OCI-LY7 (cell line): ENCODE measurements around the gene TLE4. TPM values are rescaled to one million over a fixed set of nuclear protein-coding genes. Genes with fewer than 3 reads are reported as not detected.

ENCODE experiments used
- BruUV-seq: library from RNA; stranded (reverse); fragments of 400-500 nt; replicated peaks from 2 replicates; lab custom pipeline; 2021; lab: Mats Ljungman, UMichigan
- CTCF ChIA-PET: fragments of 300-600 bp; sonication (Branson Sonifier 250); formaldehyde crosslinking; loops from one replicate; lab custom pipeline; 2022; ENCODE audit warnings: antibody characterized with exemption; ENCODE audit not compliant: unreplicated experiment; lab: Charles Lee
- POLR2A ChIA-PET: fragments of 300-600 bp; sonication (Branson Sonifier 250); formaldehyde crosslinking; loops from one replicate; lab custom pipeline; 2022; ENCODE audit warnings: antibody characterized with exemption; lab: Charles Lee
- DNase-seq: peaks from one replicate; pipeline ENCODE4 v3.0.0-alpha.2; 2015; ENCODE audit warnings: low spot score
- H2AFZ ChIP-seq: fragments of 200-600 bp; sonication (generic), shearing (Covaris generic); 2 replicates; pipeline ENCODE4 v1.6.1; 2014; ENCODE audit warnings: mild to moderate bottlenecking, antibody characterized with exemption, low read length, moderate library complexity
- H3K27ac ChIP-seq: fragments of 200-600 bp; sonication (generic); 2 replicates; pipeline ENCODE4 v1.5.1; 2014; ENCODE audit warnings: mixed run types, low read depth, mild to moderate bottlenecking, moderate library complexity, low read length, inconsistent platforms; ENCODE audit not compliant: poor library complexity, severe bottlenecking
- H3K36me3 ChIP-seq: fragments of 200-600 bp; sonication (generic); 2 replicates; pipeline ENCODE4 v1.6.1; 2014; ENCODE audit warnings: mild to moderate bottlenecking, antibody characterized with exemption, low read length, moderate library complexity, mixed read lengths; ENCODE audit not compliant: insufficient read depth
- H3K4me1 ChIP-seq: fragments of 200-600 bp; sonication (generic); 2 replicates; pipeline ENCODE4 v1.5.1; 2014; ENCODE audit warnings: mild to moderate bottlenecking, low read length; ENCODE audit not compliant: insufficient read depth, poor library complexity, severe bottlenecking
- H3K4me2 ChIP-seq: fragments of 200-600 bp; sonication (generic); 2 replicates; pipeline ENCODE4 v1.6.1; 2014; ENCODE audit warnings: mild to moderate bottlenecking, low read length
- H3K4me3 ChIP-seq: fragments of 200-600 bp; sonication (generic); 2 replicates; pipeline ENCODE4 v1.5.1; 2014; ENCODE audit warnings: mild to moderate bottlenecking, low read depth, low read length; ENCODE audit not compliant: poor library complexity, severe bottlenecking
- H3K79me2 ChIP-seq: fragments of 200-600 bp; sonication (generic); 2 replicates; pipeline ENCODE4 v1.6.1; 2016; ENCODE audit warnings: low read depth, mild to moderate bottlenecking, low read length, moderate library complexity, mixed read lengths; ENCODE audit not compliant: insufficient read depth
- H3K9me2 ChIP-seq: fragments of 200-600 bp; sonication (generic); 2 replicates; pipeline ENCODE4 v1.6.1; 2016; ENCODE audit warnings: mild to moderate bottlenecking, low read length, mixed read lengths; ENCODE audit not compliant: insufficient read depth
- H3K9me3 ChIP-seq: fragments of 200-600 bp; sonication (generic); 2 replicates; pipeline ENCODE4 v1.6.1; 2014; ENCODE audit warnings: mild to moderate bottlenecking, mixed run types, low read length, mixed read lengths
- H4K20me1 ChIP-seq: fragments of 200-600 bp; sonication (generic); 2 replicates; pipeline ENCODE4 v1.6.1; 2014; ENCODE audit warnings: mild to moderate bottlenecking, antibody characterized with exemption, low read length, moderate library complexity, mixed read lengths; ENCODE audit not compliant: insufficient read depth
- CTCF ChIP-seq: fragments of 200-600 bp; sonication (generic); conservative IDR thresholded peaks from 2 replicates; pipeline ENCODE4 v1.5.1; 2014; ENCODE audit warnings: mild to moderate bottlenecking, antibody characterized with exemption, low read length, moderate library complexity, mixed read lengths
- EZH2phosphoT487 ChIP-seq: fragments of 200-600 bp; sonication (generic); IDR thresholded peaks from 2 replicates; pipeline ENCODE4 v1.6.1; 2018; ENCODE audit warnings: low read depth, borderline replicate concordance, mild to moderate bottlenecking, mixed run types, antibody characterized with exemption, low read length, moderate library complexity, mixed read lengths
- intact Hi-C: fragments of 100-400 bp; cut with micrococcal nuclease; formaldehyde crosslinking; loops from one replicate; pipeline ENCODE4 v1.10.0; 2022; ENCODE audit not compliant: unreplicated experiment
- total RNA-seq, 2 experiments: library from RNA; depleted of rRNA in 1 of 2; stranded (reverse); fragments of >200 nt in 1 of 2; shearing (Covaris generic) in 1 of 2; gene quantifications; 2 replicates each; pipeline ENCODE4 v1.2.3, GENCODE V29; 2014 to 2022

The TLE4 gene
- total RNA-seq, 2 experiments from 2014 or later = 36.7 to 41.7 TPM

DNA sequence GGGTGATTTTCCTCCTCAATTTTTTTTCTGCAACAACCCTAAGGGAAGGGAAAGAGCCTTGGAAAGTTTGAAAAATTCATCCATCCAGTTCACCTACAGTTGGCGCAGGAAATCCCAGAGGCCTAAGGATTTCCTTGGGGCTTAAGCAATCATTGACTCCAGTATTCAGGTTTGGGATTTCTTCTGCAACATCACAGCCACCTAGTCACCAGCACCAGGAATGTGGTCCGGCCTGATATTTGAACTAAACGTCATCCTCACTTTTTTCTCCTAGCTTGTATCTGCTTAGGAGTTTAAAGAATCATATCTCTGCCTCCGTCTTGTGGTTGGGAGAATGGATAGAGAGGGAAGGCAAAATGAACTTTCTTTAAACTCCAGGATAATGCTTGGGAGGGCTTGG lies 20.2 kb upstream of the TLE4 start:
- Histone ChIP-seq H3K4me3 (no peak overlapping the region), H3K27ac (no peak overlapping the region), H4K20me1 (no peaks in the 10 kb centered on the region), H3K36me3 (no peaks in the 10 kb centered on the region), H3K9me2 (no peaks in the 10 kb centered on the region), H3K4me1 (no peaks in the 10 kb centered on the region), H2AFZ (no peak overlapping the region), H3K4me2 (no peak overlapping the region), H3K9me3 (no peaks in the 10 kb centered on the region), H3K79me2 (no peaks in the 10 kb centered on the region)
- CTCF ChIA-PET = no interaction called here
- no peak for DNase-seq
- no TSS peak for BruUV-seq
- no peak for TF ChIP-seq CTCF
- TF ChIP-seq EZH2phosphoT487 = no peak
- POLR2A ChIA-PET = interaction anchor here (0.5 kb wide), 1 partner anchor 561 kb away, joined by 3 read pairs; no protein-coding TSS in a partner anchor
- intact Hi-C loops = no loop called here

- Histone ChIP-seq H3K36me3 (no peaks in the 10 kb centered on the region), H3K27ac (no peak overlapping the region), H3K4me3 (no peak overlapping the region), H3K9me2 (no peaks in the 10 kb centered on the region), H2AFZ (no peak overlapping the region), H3K79me2 (no peaks in the 10 kb centered on the region), H3K9me3 (no peaks in the 10 kb centered on the region), H3K4me2 (no peak overlapping the region), H4K20me1 (no peaks in the 10 kb centered on the region), H3K4me1 (no peaks in the 10 kb centered on the region)
- BruUV-seq = no TSS peak
- CTCF ChIA-PET = no interaction called here
- intact Hi-C loops = no loop called here
- DNase-seq = no peak
- TF ChIP-seq CTCF = no peak
- TF ChIP-seq EZH2phosphoT487 = no peak
- POLR2A ChIA-PET = no interaction called here
These were observed 19.8 kb upstream of the TLE4 start for GRCh38 chr9:79551994-79552393.

DNA sequence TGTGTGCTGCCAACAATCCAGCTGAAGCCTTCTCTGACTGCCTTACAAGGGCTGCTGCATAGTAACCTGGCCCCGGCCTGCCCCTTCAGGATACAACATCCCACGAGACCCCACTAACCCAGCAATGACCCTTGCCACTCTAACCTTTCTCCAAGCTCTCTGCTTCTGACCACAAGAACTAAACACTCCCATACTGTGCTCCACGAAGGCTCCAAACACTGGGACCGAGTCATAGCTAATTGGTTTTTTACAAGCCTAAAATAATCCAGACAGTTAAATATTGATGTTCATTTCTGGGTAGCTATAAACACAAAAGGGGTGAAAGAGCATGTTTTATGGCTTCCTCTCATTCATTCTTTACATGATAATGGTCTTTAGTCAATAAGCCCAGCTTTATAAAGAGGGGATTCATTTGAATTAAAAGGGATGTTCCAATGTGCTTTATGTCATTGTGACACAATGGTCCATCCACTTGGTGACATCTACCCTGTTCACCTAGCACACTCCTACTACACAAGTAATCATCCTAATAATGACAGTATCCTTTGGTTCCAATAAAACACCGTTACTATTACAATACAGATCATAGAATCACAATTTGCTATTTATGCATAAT lies 16.2 kb upstream of the TLE4 start:
- intact Hi-C loops = no loop called here
- POLR2A ChIA-PET = no interaction called here
- H3K4me3 ChIP-seq = no peak overlapping the region

More for the DNA sequence above, 16.2 kb upstream of the TLE4 start:
- Histone ChIP-seq H2AFZ (no peak overlapping the region), H3K9me3 (no peaks in the 10 kb centered on the region), H3K9me2 (no peaks in the 10 kb centered on the region), H3K4me1 (no peaks in the 10 kb centered on the region), H4K20me1 (no peaks in the 10 kb centered on the region), H3K36me3 (no peaks in the 10 kb centered on the region), H3K27ac (no peak overlapping the region), H3K79me2 (no peaks in the 10 kb centered on the region), H3K4me2 (no peak overlapping the region)
- BruUV-seq = no TSS peak
- no peak for DNase-seq
- CTCF ChIA-PET = no interaction called here
- no peak for TF ChIP-seq CTCF
- TF ChIP-seq EZH2phosphoT487 = no peak
